ENCODE measurements around the gene ZCCHC10. TPM values are rescaled to one million over a fixed set of nuclear protein-coding genes. Genes with fewer than 3 reads are reported as not detected.

ZCCHC10 gene
- total and polyA plus RNA-seq, 2 of the 4 experiments (the other 2 are of a cell fraction), result 4.1 to 20.4 TPM

GRCh38 chr5:132976852-132977251 lies 49.5 kb downstream of the ZCCHC10 start:
- Histone ChIP-seq H2BK20ac (ENCODE audit: low read depth, low read length) (no peak overlapping the region), H4K91ac (ENCODE audit: insufficient read depth, low read depth, low read length) (no peak overlapping the region), H3K14ac (replicated peaks; ENCODE audit: low read depth, low read length) (no peak overlapping the region), H4K8ac (ENCODE audit: low read depth in 2 of 2, low read length in 2 of 2) (no peak overlapping the region), H3K9me3 (ENCODE audit: control insufficient read depth, insufficient read depth, low read length) (peaks cover 3% of the 10 kb centered on the region; the same call in 1 of the 2 replicates), H3K56ac (ENCODE audit: extremely low read depth, insufficient read depth, low read length) (no peak overlapping the region), H3K4ac (ENCODE audit: low read depth, low read length) (no peak overlapping the region), H3K23ac (ENCODE audit: low read depth, low read length) (no peak overlapping the region), H3K27me3 (ENCODE audit: control insufficient read depth, insufficient read depth, low read length) (no peaks in the 10 kb centered on the region), H3K27ac (ENCODE audit: insufficient read depth, low read length) (no peak overlapping the region), H4K20me1 (ENCODE audit: insufficient read depth, low read length) (no peaks in the 10 kb centered on the region), H2BK15ac (ENCODE audit: low read depth, low read length) (no peak overlapping the region), H3K9ac (ENCODE audit: low read depth, low read length) (no peak overlapping the region), H3K4me1 (ENCODE audit: control insufficient read depth, insufficient read depth, low read length) (peaks cover 2% of the 10 kb centered on the region; the same call in 1 of the 2 replicates), H2AFZ (replicated peaks; ENCODE audit: low read length, poor library complexity) (no peak overlapping the region), H4K5ac (ENCODE audit: low read depth, low read length) (no peak overlapping the region), H2AK9ac (replicated peaks; ENCODE audit: low read depth, low read length, poor library complexity) (no peak overlapping the region), H2BK5ac (ENCODE audit: low read depth, low read length, poor library complexity, severe bottlenecking) (no peak overlapping the region), H3K36me3 (ENCODE audit: control insufficient read depth, insufficient read depth, low read length) (no peaks in the 10 kb centered on the region), H3K9me1 (ENCODE audit: insufficient read depth, low read length) (no peaks in the 10 kb centered on the region), H3K4me3 (ENCODE audit: insufficient read depth, low read depth, low read length) (no peak overlapping the region), H2BK120ac (ENCODE audit: low read depth, low read length) (no peak overlapping the region), H3K18ac (ENCODE audit: low read depth, low read length) (no peak overlapping the region), H3K4me2 (ENCODE audit: low read depth, low read length) (no peak overlapping the region), H2AK5ac (ENCODE audit: low read depth, low read length) (no peak overlapping the region), H3K79me1 (ENCODE audit: low read depth in 1 of 2, low read length in 2 of 2) (no peaks in the 10 kb centered on the region)
- CTCF ChIA-PET, result interaction anchor here (1.0 kb wide), 1 partner anchor 9 kb away, joined by 3 read pairs; no protein-coding TSS in a partner anchor
- in situ Hi-C loops (cut with MboI; ENCODE audit: low sequenced_read_pairs) (no loop called here), intact Hi-C loops (cut with micrococcal nuclease) (no loop called here), dilution Hi-C loops (cut with HindIII; ENCODE audit: low sequenced_read_pairs, unreplicated experiment) (no loop called here)
- DNase-seq (no peak), ATAC-seq (ENCODE audit: low read depth) (no peak)
- BruUV-seq (replicated peaks), result no TSS peak
- POLR2A ChIA-PET (ENCODE audit: unreplicated experiment), result no interaction called here
- no CpG with 5 or more reads among the region's 3 CpGs for WGBS, 2 experiments (ENCODE audit: extremely low coverage in 2 of 2, insufficient read length in 1 of 2)
- TF ChIP-seq MAZ (IDR thresholded peaks at IDR 0.05; ENCODE audit: borderline replicate concordance, low read depth, low read length) (no peak), SMC3 (IDR thresholded peaks at IDR 0.05; ENCODE audit: low read depth, low read length) (no peak), CEBPB (IDR thresholded peaks at IDR 0.05; ENCODE audit: low read depth, low read length) (no peak), MAFK (IDR thresholded peaks at IDR 0.05; ENCODE audit: low read depth, low read length) (no peak), CTCF (conservative IDR thresholded peaks at IDR 0.05; ENCODE audit: low read depth, low read length) (no peak), FOS (IDR thresholded peaks at IDR 0.05; ENCODE audit: low read depth, low read length) (no peak), USF2 (IDR thresholded peaks at IDR 0.05; ENCODE audit: low read depth, low read length) (no peak), RCOR1 (IDR thresholded peaks at IDR 0.05; ENCODE audit: insufficient replicate concordance, low read length) (no peak), BHLHE40 (IDR thresholded peaks at IDR 0.05; ENCODE audit: low read depth, low read length) (no peak), ELK1 (IDR thresholded peaks at IDR 0.05; ENCODE audit: borderline replicate concordance, low read depth, low read length) (no peak), NFE2L2 (IDR thresholded peaks at IDR 0.05; ENCODE audit: low read depth, low read length) (no peak), RFX5 (IDR thresholded peaks at IDR 0.05; ENCODE audit: low read depth, low read length) (no peak), CHD1 (IDR thresholded peaks at IDR 0.05; ENCODE audit: low read depth, low read length) (no peak), POLR2A (IDR thresholded peaks at IDR 0.05; ENCODE audit: low read depth, low read length) (no peak)
